A549 (cell line): ENCODE results near the gene ZFPM1.

Experiments
- HOXB5 ChIP-seq: fragments of 250-450 bp; sonication (Bioruptor Pico); IDR thresholded peaks from 2 replicates; pipeline ENCODE4 v1.5.0; 2020; ENCODE audit warnings: mild to moderate bottlenecking, moderate library complexity
- MYC ChIP-seq: IDR thresholded peaks from 2 replicates; pipeline ENCODE4 v1.6.1; 2012; ENCODE audit warnings: mild to moderate bottlenecking, inconsistent platforms, low read length, improper control_type of control experiment, borderline replicate concordance
- POLR2A ChIP-seq: IDR thresholded peaks from 2 replicates; pipeline ENCODE4 v1.6.1; 2012; ENCODE audit warnings: mild to moderate bottlenecking, low read length
- POLR2AphosphoS2 ChIP-seq: conservative IDR thresholded peaks from 2 replicates; pipeline ENCODE4 v1.6.1; 2012; ENCODE audit warnings: low read length, improper control_type of control experiment, inconsistent platforms
- TF ChIP-seq, protein P1 (sequence below): fragments of >200 bp; sonication (Bioruptor Twin); formaldehyde crosslinking; IDR thresholded peaks from 3 replicates; pipeline ENCODE4 v1.5.1; 2016

GRCh38 chr16:88566158-88566557 is 113.1 kb downstream of the ZFPM1 start:
- TF ChIP-seq, protein P1, sequence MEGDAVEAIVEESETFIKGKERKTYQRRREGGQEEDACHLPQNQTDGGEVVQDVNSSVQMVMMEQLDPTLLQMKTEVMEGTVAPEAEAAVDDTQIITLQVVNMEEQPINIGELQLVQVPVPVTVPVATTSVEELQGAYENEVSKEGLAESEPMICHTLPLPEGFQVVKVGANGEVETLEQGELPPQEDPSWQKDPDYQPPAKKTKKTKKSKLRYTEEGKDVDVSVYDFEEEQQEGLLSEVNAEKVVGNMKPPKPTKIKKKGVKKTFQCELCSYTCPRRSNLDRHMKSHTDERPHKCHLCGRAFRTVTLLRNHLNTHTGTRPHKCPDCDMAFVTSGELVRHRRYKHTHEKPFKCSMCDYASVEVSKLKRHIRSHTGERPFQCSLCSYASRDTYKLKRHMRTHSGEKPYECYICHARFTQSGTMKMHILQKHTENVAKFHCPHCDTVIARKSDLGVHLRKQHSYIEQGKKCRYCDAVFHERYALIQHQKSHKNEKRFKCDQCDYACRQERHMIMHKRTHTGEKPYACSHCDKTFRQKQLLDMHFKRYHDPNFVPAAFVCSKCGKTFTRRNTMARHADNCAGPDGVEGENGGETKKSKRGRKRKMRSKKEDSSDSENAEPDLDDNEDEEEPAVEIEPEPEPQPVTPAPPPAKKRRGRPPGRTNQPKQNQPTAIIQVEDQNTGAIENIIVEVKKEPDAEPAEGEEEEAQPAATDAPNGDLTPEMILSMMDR = no peak
- TF ChIP-seq POLR2AphosphoS2 (no peak), HOXB5 (CRISPR knock-in tag) (no peak), POLR2A (no peak), MYC (no peak)
